PC-3 (cell line): ENCODE results near the gene CFAP206. TPM values are rescaled to one million over a fixed set of nuclear protein-coding genes. Genes with fewer than 3 reads are reported as not detected.

Experiments
- ATAC-seq: fragments of 200-7000 bp; cut with Tn5 transposase; 2 replicates; pipeline ENCODE4 v1.9.1; 2020; ENCODE audit warnings: mild to moderate bottlenecking, moderate library complexity
- BruUV-seq: library from RNA; stranded (reverse); fragments of 400-500 nt; replicated peaks from 2 replicates; lab custom pipeline; 2021; lab: Mats Ljungman, UMichigan
- CTCF ChIA-PET: fragments of 300-600 bp; sonication (Branson Sonifier 250); formaldehyde crosslinking; loops from one replicate; lab custom pipeline; 2022; ENCODE audit warnings: antibody characterized with exemption; lab: Charles Lee
- POLR2A ChIA-PET: fragments of 300-600 bp; sonication (Branson Sonifier 250); formaldehyde crosslinking; loops from one replicate; lab custom pipeline; 2022; ENCODE audit warnings: antibody characterized with exemption; ENCODE audit not compliant: unreplicated experiment; lab: Charles Lee
- DNase-seq: peaks from one replicate; pipeline ENCODE4 v3.0.0-alpha.2; 2015
- H2AFZ ChIP-seq: fragments of 300-600 bp; sonication (generic); 2 replicates; pipeline ENCODE4 v1.6.0; 2016; ENCODE audit warnings: antibody characterized with exemption, low read length
- H3F3A ChIP-seq: fragments of 300-600 bp; sonication (generic); one replicate; pipeline ENCODE4 v1.6.0; 2017; ENCODE audit warnings: antibody characterized with exemption, low read length, control low read depth, mild to moderate bottlenecking; ENCODE audit not compliant: unreplicated experiment
- H3K27ac ChIP-seq: fragments of 300-600 bp; sonication (generic); 2 replicates; pipeline ENCODE4 v1.5.1; 2016; ENCODE audit warnings: mild to moderate bottlenecking, low read length
- H3K27me3 ChIP-seq: fragments of 300-600 bp; sonication (generic); 2 replicates; pipeline ENCODE4 v1.6.1; 2016; ENCODE audit warnings: low read length, mixed read lengths
- H3K36me3 ChIP-seq: fragments of 300-600 bp; sonication (generic); 2 replicates; pipeline ENCODE4 v1.6.1; 2016; ENCODE audit warnings: low read depth, mixed run types, low read length, mixed read lengths
- H3K4me1 ChIP-seq: fragments of 300-600 bp; sonication (generic); 2 replicates; pipeline ENCODE4 v1.5.1; 2016; ENCODE audit warnings: low read length; ENCODE audit not compliant: insufficient read depth
- H3K4me2 ChIP-seq: fragments of 300-600 bp; sonication (generic); 2 replicates; pipeline ENCODE4 v1.6.0; 2016; ENCODE audit warnings: low read length
- H3K4me3 ChIP-seq: fragments of 300-600 bp; sonication (generic); 2 replicates; pipeline ENCODE4 v1.5.1; 2016; ENCODE audit warnings: mild to moderate bottlenecking, low read length, mixed read lengths
- H3K79me2 ChIP-seq: fragments of 300-600 bp; sonication (generic); 2 replicates; pipeline ENCODE4 v1.6.1; 2017; ENCODE audit warnings: low read length, mixed read lengths
- H3K9ac ChIP-seq: fragments of 300-600 bp; sonication (generic); 2 replicates; pipeline ENCODE4 v1.6.0; 2016; ENCODE audit warnings: mild to moderate bottlenecking, low read length
- H3K9me2 ChIP-seq: fragments of 300-600 bp; sonication (generic); replicated peaks from 2 replicates; pipeline ENCODE4 v1.6.1; 2016; ENCODE audit warnings: mixed run types, low read length, mixed read lengths
- H3K9me3 ChIP-seq: fragments of 300-600 bp; sonication (generic); 2 replicates; pipeline ENCODE4 v1.6.1; 2016; ENCODE audit warnings: low read length, mixed read lengths
- H4K20me1 ChIP-seq: fragments of 300-600 bp; sonication (generic); 2 replicates; pipeline ENCODE4 v1.6.1; 2016; ENCODE audit warnings: low read length, mixed read lengths
- EZH2 ChIP-seq: fragments of 300-600 bp; sonication (generic); IDR thresholded peaks from one replicate; pipeline ENCODE4 v1.6.1; 2017; ENCODE audit warnings: antibody characterized with exemption, mild to moderate bottlenecking, low read length; ENCODE audit not compliant: unreplicated experiment
- EZH2phosphoT487 ChIP-seq: fragments of 300-600 bp; sonication (generic); IDR thresholded peaks from 2 replicates; pipeline ENCODE4 v1.6.1; 2018; ENCODE audit warnings: mild to moderate bottlenecking, antibody characterized with exemption, low read length, borderline replicate concordance
- intact Hi-C: fragments of 100-400 bp; cut with micrococcal nuclease; formaldehyde crosslinking; loops from 2 replicates; pipeline ENCODE4 v1.9.0; 2023
- total RNA-seq: library from RNA; depleted of rRNA; stranded (reverse); fragments of >200 nt; gene quantifications from 2 replicates; pipeline ENCODE4 v1.2.3, GENCODE V29; 2014
- TF ChIP-seq, protein P1 (sequence below): fragments of 300-600 bp; sonication (generic); conservative IDR thresholded peaks from 2 replicates; pipeline ENCODE4 v1.5.1; 2017; ENCODE audit warnings: antibody characterized with exemption, low read depth, mild to moderate bottlenecking, low read length

Gene CFAP206
- total RNA-seq, 1 experiment from 2014 or later: 0.07 TPM

DNA sequence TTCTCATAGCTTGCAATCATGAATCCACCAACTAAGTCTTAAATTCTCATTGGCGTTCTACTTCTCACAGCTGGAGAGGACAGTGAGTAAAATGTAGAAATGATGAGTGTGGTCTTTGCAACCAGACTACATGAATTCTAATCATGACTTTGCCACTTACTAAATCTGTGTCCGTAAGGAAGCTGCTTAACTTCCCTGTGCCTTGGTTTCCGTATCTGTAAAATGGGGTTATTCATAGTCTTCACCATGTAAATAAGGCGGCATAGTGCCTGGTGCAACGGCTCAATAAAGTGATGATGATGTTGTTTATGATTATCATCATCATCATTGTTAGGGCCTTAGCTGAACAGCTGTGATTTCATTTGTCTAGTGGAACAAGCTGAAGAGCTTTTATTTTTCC is 12.6 kb downstream of the CFAP206 start:
- Histone ChIP-seq H3K9me2 (no peaks in the 10 kb centered on the region), H3K4me3 (no peak overlapping the region), H3K27ac (no peak overlapping the region), H3K9me3 (no peaks in the 10 kb centered on the region), H3K36me3 (no peaks in the 10 kb centered on the region), H3F3A (no peaks in the 10 kb centered on the region), H4K20me1 (no peaks in the 10 kb centered on the region), H3K27me3 (peaks cover 8% of the 10 kb centered on the region; the same call in 1 of the 2 replicates), H3K4me1 (no peaks in the 10 kb centered on the region), H3K79me2 (no peaks in the 10 kb centered on the region), H3K4me2 (no peak overlapping the region), H2AFZ (no peak overlapping the region), H3K9ac (no peak overlapping the region)
- DNase-seq (no peak), ATAC-seq (no peak)
- CTCF ChIA-PET: no interaction called here
- POLR2A ChIA-PET: no interaction called here
- no TSS peak for BruUV-seq
- TF ChIP-seq, protein P1, sequence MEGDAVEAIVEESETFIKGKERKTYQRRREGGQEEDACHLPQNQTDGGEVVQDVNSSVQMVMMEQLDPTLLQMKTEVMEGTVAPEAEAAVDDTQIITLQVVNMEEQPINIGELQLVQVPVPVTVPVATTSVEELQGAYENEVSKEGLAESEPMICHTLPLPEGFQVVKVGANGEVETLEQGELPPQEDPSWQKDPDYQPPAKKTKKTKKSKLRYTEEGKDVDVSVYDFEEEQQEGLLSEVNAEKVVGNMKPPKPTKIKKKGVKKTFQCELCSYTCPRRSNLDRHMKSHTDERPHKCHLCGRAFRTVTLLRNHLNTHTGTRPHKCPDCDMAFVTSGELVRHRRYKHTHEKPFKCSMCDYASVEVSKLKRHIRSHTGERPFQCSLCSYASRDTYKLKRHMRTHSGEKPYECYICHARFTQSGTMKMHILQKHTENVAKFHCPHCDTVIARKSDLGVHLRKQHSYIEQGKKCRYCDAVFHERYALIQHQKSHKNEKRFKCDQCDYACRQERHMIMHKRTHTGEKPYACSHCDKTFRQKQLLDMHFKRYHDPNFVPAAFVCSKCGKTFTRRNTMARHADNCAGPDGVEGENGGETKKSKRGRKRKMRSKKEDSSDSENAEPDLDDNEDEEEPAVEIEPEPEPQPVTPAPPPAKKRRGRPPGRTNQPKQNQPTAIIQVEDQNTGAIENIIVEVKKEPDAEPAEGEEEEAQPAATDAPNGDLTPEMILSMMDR: no peak
- no peak for TF ChIP-seq EZH2phosphoT487
- TF ChIP-seq EZH2: no peak
- intact Hi-C loops: no loop called here

DNA sequence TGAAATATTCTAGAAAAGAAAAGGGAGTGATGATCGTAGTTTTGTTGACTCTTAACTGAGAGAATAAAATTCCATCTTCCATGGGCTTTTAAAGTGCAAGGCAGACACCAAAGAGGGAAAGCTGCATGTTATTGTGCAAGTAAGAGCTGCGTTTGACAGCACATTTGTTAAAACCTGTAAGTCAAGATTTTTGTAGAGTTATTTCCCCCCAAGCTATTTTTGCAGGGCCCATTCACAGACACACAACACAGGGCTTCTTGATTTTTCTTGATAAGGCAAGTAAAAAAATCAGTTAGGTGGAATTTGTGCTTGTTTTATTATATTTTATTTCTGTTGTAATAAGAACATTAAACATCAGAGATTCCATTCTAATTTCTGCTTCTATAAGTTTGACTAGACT is 13.8 kb downstream of the CFAP206 start:
- Histone ChIP-seq H3K9me2 (no peaks in the 10 kb centered on the region), H3K4me1 (no peaks in the 10 kb centered on the region), H3K4me2 (no peak overlapping the region), H3K4me3 (no peak overlapping the region), H3K27ac (no peak overlapping the region), H3K9ac (no peak overlapping the region), H3F3A (no peaks in the 10 kb centered on the region), H3K79me2 (no peaks in the 10 kb centered on the region), H3K27me3 (0 out of 2 replicates have a peak, but pooled peaks cover under 1% of the 10 kb centered on the region), H3K9me3 (no peaks in the 10 kb centered on the region), H4K20me1 (no peaks in the 10 kb centered on the region), H2AFZ (no peak overlapping the region), H3K36me3 (no peaks in the 10 kb centered on the region)
- intact Hi-C loops: no loop called here
- TF ChIP-seq EZH2phosphoT487: no peak
- no peak for TF ChIP-seq EZH2
- TF ChIP-seq, protein P1: no peak
- BruUV-seq: no TSS peak
- no peak for ATAC-seq
- POLR2A ChIA-PET: no interaction called here
- CTCF ChIA-PET: no interaction called here
- peak; percentile 49 for DNase-seq

DNA sequence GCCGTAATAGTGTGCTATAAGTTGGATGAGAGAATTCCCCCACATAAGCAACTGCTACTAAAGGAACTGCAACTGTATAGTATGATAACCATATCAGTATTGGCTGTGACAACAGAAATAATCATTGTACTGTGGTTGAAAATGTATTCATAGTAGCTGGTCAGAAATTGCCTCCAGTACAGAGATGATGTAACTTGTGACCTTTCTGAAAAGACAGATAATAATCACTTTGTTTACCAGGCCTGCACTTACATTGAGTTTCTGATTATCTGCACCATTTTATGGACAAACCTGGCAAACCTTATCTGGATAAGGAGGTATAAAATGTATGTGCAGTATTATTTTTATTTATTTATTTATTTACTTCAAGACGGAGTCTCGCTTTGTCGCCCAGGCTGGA is 19.0 kb downstream of the CFAP206 start:
- H3K9me2 ChIP-seq: no peaks in the 10 kb centered on the region
- peaks cover 17% of the 10 kb centered on the region; the same call in 1 of the 2 replicates for H3K27me3 ChIP-seq
- H2AFZ ChIP-seq: no peak overlapping the region
- BruUV-seq: no TSS peak
- no peak overlapping the region for H3K27ac ChIP-seq
- no peak for ATAC-seq
- DNase-seq: no peak
- no peaks in the 10 kb centered on the region for H3K36me3 ChIP-seq
- no peak overlapping the region for H3K4me2 ChIP-seq
- TF ChIP-seq, protein P1: no peak
- TF ChIP-seq EZH2 (no peak), EZH2phosphoT487 (no peak)
- H4K20me1 ChIP-seq: no peaks in the 10 kb centered on the region
- H3K9ac ChIP-seq: no peak overlapping the region
- H3K79me2 ChIP-seq: no peaks in the 10 kb centered on the region
- intact Hi-C loops: no loop called here
- H3K4me3 ChIP-seq: no peak overlapping the region
- H3K4me1 ChIP-seq: no peaks in the 10 kb centered on the region
- POLR2A ChIA-PET: no interaction called here
- CTCF ChIA-PET: no interaction called here
- H3K9me3 ChIP-seq: no peaks in the 10 kb centered on the region
- no peaks in the 10 kb centered on the region for H3F3A ChIP-seq
